Activated CD8-positive, alpha-beta memory T cell treated with anti-CD3 and anti-CD28 coated beads for 1 hour (primary cell): ENCODE measurements around the gene ADPGK.

ENCODE experiments used
- DNase-seq, 2 donors: peaks; one replicate each; pipeline ENCODE4 v3.0.0-alpha.2; 2020; ENCODE audit warnings: low read depth in 1 of 2; ENCODE audit errors: extremely low read depth in 1 of 2

The ADPGK gene

GRCh38 chr15:72790302-72790910, 6.8 kb upstream of the ADPGK start:
- no peak for DNase-seq

GRCh38 chr15:72787526-72787925, 4.0 kb upstream of the ADPGK start:
- DNase-seq, result no peak

GRCh38 chr15:72786676-72787345, 3.3 kb upstream of the ADPGK start:
- DNase-seq, result no peak

GRCh38 chr15:72786242-72786641, 2.7 kb upstream of the ADPGK start:
- DNase-seq, result no peak

GRCh38 chr15:72785841-72786240, 2.3 kb upstream of the ADPGK start:
- no peak for DNase-seq

GRCh38 chr15:72785432-72785831, 1.9 kb upstream of the ADPGK start:
- peak in 1 of 2 donors; percentile 14 for DNase-seq

- no peak for DNase-seq
Measured at GRCh38 chr15:72784456-72784876, 908 bp upstream of the ADPGK start.

- DNase-seq, result no peak
Measured at GRCh38 chr15:72783004-72783639, 436 bp downstream of the ADPGK start.

GRCh38 chr15:72782274-72783003, 1.1 kb downstream of the ADPGK start:
- no peak for DNase-seq

GRCh38 chr15:72781631-72782030, 1.9 kb downstream of the ADPGK start:
- DNase-seq, result no peak

- no peak for DNase-seq
Measured at GRCh38 chr15:72778796-72779195, 4.8 kb downstream of the ADPGK start.

GRCh38 chr15:72774696-72775383, 8.7 kb downstream of the ADPGK start:
- DNase-seq, result no peak

- no peak for DNase-seq
Measured at GRCh38 chr15:72771329-72771725, 12.2 kb downstream of the ADPGK start.

GRCh38 chr15:72770673-72771328, 12.8 kb downstream of the ADPGK start:
- no peak for DNase-seq

- no peak for DNase-seq
Measured at GRCh38 chr15:72766780-72767179, 16.8 kb downstream of the ADPGK start.

- no peak for DNase-seq
Measured at GRCh38 chr15:72766025-72766424, 17.5 kb downstream of the ADPGK start.

GRCh38 chr15:72764656-72765055, 18.9 kb downstream of the ADPGK start:
- DNase-seq, result no peak

GRCh38 chr15:72760590-72761260, 22.8 kb downstream of the ADPGK start:
- no peak for DNase-seq

GRCh38 chr15:72758182-72758581, 25.4 kb downstream of the ADPGK start:
- no peak for DNase-seq

- DNase-seq, result no peak
Measured at GRCh38 chr15:72754096-72754495, 29.5 kb downstream of the ADPGK start.
